GM18868 (cell line): ENCODE data around the gene ERCC4.
A peak's percentile ranks its signal among the peaks of the same experiment; 100 is the strongest.

Source experiments
- ATAC-seq: cut with Tn5 transposase; IDR thresholded peaks from one replicate; pipeline ENCODE4 v1.9.1; 2021; ENCODE audit warnings: mild to moderate bottlenecking, moderate library complexity; ENCODE audit not compliant: unreplicated experiment

Gene ERCC4

DNA sequence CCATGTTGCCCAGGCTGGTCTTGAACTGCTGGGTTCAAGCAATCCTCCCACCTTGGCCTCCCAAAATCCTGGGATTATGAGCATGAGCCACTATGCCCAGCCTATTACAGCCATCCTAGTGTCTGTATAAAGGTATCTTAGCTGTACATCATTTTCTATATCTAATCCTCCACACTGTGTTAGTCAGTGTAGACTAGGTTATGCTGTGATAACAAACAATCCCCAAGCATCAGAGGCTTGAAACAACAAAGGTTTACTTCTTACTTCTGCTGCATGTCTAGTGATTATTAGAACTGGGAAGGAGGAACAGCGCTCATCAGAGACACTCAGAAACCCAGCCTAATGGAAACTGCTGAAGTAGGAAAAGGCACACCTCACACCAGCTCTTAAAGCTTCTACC lies 68.1 kb downstream of the ERCC4 start:
- ATAC-seq, result no peak

GRCh38 chr16:13992322-13992721 lies 72.4 kb downstream of the ERCC4 start:
- no peak for ATAC-seq

DNA sequence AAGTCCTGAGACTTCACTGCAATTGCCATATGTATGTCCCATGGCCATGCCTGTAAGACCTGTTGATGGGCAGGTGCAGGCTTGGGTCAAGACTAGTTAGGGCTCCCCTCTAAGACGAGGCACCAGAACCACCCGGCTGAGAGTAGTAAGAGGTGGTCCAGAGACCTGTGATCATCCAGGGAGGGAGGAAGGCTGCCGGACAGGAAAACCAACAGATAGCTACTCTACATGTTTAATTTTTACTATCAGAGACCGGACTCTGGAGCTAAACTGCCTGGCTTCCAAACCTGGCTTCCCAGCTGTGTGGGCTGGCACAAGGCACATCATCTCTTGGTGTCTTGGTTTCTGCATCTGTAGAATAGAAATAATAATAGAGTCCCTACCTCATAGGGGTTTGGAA lies 73.0 kb downstream of the ERCC4 start:
- no peak for ATAC-seq

GRCh38 chr16:13994239-13995106 lies 74.5 kb downstream of the ERCC4 start:
- ATAC-seq, result no peak

DNA sequence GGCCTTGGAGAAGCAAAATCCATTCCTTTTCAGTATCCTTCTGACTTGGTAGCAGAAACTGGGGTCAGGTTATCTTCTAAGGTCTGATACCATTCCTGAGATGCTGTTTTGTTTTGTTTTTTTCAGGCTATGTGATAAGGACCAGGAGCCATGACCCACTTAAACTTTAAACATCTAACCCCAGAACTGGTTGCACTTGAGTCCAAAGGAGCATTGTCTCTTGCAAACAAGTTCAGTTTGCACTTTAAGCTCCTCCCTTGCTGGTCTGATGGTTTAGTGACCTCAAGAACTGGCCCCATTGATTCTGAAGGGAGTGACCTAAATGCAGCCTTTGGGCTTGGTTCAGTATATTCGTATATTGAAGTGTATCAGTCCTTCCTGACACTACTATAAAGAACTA lies 75.2 kb downstream of the ERCC4 start:
- no peak for ATAC-seq

DNA sequence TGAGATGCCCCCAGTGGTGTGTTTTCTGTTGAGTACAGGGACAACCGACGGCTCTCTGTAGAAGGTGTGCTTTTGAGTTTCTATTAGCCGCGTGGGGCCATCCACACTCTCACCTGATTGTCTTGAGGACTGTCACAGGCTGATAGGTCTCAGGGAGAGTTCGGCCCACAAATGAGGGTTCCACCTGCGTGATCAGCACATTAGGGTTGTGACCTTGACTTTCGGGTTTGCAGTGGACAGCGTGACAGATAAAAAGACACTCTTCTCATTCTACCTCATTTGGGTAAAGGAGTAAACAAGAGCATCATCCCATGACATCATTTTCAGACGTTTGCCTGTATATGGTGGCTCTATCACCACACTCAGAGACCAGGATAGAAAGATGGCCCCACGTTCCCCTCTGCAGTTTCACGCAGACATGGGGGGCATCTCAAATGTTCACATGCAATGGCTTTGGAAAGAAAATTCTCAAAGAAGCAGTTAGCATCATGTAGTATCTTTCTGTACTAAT lies 76.9 kb downstream of the ERCC4 start:
- no peak for ATAC-seq

DNA sequence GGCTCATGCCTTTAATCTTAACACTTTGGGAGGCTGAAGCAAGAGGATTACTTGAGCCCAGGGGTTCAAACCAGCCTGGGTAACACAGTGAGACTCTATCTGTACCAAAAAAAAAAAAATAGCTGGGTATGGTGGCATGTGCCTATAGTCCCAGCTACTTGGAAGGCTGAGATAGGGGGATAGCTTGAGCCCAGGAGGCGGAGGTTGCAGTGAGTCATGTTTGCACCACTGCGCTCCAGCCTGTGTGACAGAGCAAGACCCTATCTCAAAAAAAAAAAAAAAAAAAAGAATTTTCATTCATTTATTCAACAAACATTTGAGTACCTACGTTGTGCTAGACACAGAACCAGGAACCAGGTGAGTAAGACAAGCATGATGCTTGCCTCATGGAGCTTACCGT lies 77.6 kb downstream of the ERCC4 start:
- ATAC-seq, result no peak

DNA sequence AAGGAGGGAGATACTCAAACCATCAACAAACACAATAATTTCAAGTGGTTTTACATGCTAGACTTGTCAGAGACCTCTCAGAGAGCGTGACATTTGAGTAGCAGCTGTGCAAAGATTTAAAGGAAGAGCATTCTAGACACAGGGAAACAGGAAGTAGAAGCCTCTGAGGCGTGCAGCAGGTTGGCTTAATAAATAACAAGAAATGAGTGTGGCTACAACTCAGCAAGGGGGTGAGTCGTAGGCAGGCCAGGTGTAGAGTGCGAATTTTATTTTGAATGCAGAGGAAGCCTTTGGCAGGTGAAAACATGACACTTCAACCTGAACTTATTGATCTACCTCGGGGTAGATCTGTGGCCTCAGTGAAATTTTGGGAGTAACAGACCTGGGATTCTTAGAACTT lies 78.0 kb downstream of the ERCC4 start:
- peak; percentile 87 for ATAC-seq

DNA sequence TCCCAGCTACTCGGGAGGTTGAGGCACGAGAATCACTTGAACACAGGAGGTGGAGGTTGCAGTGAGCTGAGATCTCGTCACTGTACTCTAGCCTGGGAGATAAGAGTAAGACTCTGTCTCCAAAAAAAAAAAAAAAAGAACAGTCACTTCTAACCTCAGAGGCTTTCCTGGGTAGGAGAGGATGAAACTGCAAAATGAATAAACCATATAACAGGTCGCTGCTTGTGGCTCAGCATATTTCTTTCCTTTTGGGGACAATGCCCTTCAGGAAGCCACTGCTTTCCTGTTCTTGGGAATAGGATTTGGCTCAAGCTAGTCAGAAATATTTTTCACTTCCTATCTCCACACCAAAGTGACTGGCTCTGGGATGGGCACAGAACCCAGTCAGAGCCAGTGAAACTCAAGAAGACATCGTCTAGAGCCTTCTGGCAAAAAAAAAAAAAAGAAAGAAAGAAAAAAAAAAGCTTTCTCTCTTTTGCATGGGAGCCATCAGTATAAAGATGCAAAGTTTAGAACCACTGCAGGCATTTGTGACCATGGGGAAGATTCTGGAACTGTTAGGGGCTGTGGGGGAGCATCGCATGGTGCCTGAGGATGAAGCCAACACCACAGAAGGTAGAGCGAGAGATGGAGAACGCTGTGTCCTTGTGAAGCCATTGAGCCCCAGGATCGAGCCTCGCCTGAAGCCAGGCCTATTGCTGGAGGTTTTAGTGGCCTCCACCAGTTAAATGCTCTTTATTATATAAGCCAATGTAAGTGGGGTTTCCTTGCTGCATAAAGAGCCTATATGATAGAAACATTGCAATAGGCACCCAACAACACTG lies 79.3 kb downstream of the ERCC4 start:
- no peak for ATAC-seq

DNA sequence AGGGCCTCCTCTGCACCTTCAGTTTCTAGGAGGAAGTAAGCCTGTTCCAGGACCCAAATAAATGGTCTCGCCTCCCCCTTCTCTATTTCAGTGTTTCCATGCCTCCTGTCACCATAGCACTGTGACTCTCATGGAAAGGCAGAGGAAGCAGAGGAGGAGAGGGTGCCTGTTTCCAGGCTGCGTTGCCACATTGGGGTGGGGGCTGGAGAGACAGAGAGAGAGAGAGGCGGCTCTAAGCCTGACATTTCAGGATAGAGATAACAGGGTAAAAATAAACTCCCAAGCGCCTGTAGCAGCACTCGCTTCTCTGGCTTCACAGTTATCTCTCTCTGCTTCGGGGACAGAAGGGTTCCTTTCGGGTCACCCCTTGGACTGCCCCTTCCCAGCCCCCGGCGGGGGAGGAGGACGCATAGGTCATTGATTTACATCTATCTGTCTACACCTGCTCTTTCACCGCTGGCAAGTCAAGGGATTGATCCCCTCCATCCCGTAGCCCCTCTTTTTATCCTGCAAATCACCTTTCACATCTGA lies 80.0 kb downstream of the ERCC4 start:
- ATAC-seq, result no peak

GRCh38 chr16:14001521-14001920 lies 81.6 kb downstream of the ERCC4 start:
- ATAC-seq, result no peak
